ENCODE data around the gene C9orf153.
"Not testable (repeated sequence)": the region's sequence is repeated elsewhere in the genome, so short reads cannot be mapped to it uniquely, and the experiment has no call there.

C9orf153 gene

GRCh38 chr9:86298873-86299272 is 39.4 kb upstream of the C9orf153 start:
- peaks cover 4% of the 10 kb centered on the region for H3K4me1 Mint-ChIP-seq
- H3K4me3 Mint-ChIP-seq, result no peak overlapping the region
- no peaks in the 10 kb centered on the region for H3K9me3 Mint-ChIP-seq
- H3K27me3 Mint-ChIP-seq (ENCODE audit: low read depth), result no peaks in the 10 kb centered on the region
- TF ChIP-seq, protein P1, sequence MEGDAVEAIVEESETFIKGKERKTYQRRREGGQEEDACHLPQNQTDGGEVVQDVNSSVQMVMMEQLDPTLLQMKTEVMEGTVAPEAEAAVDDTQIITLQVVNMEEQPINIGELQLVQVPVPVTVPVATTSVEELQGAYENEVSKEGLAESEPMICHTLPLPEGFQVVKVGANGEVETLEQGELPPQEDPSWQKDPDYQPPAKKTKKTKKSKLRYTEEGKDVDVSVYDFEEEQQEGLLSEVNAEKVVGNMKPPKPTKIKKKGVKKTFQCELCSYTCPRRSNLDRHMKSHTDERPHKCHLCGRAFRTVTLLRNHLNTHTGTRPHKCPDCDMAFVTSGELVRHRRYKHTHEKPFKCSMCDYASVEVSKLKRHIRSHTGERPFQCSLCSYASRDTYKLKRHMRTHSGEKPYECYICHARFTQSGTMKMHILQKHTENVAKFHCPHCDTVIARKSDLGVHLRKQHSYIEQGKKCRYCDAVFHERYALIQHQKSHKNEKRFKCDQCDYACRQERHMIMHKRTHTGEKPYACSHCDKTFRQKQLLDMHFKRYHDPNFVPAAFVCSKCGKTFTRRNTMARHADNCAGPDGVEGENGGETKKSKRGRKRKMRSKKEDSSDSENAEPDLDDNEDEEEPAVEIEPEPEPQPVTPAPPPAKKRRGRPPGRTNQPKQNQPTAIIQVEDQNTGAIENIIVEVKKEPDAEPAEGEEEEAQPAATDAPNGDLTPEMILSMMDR (IDR thresholded peaks at IDR 0.05; ENCODE audit: unreplicated experiment in 3 of 3), result no peak
- peaks cover 62% of the 10 kb centered on the region for H3K36me3 Mint-ChIP-seq (ENCODE audit: low read depth)
- no peak overlapping the region for H3K27ac Mint-ChIP-seq

DNA sequence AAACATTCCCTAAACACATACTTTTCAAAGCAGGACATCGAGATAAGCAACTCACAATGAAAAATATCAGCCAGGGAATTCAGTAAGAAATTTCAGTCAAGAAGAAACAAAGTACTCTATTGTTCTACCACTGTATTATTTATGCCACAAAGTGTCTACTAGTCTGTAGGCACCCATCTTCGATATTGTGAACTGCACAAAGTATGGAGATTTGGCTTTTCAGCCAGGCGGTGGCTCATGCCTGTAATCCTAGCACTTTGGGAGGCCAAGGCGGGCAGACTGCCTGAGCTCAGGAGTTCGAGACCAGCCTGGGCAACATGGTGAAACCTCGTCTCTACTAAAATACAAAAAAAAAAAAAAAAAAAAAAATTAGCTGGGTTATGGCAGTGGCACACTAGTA is 30.9 kb upstream of the C9orf153 start:
- not testable (repeated sequence) for H3K27me3 Mint-ChIP-seq (ENCODE audit: low read depth); H3K9me3 Mint-ChIP-seq; H3K4me1 Mint-ChIP-seq; H3K4me3 Mint-ChIP-seq; H3K27ac Mint-ChIP-seq
- peaks cover 11% of the 10 kb centered on the region for H3K36me3 Mint-ChIP-seq (ENCODE audit: low read depth)

- H3K4me3 Mint-ChIP-seq, result no peak overlapping the region
- peaks cover 11% of the 10 kb centered on the region for H3K36me3 Mint-ChIP-seq (ENCODE audit: low read depth)
- TF ChIP-seq, protein P1 (IDR thresholded peaks at IDR 0.05; ENCODE audit: unreplicated experiment in 3 of 3), result no peak
- no peaks in the 10 kb centered on the region for H3K4me1 Mint-ChIP-seq
- H3K27ac Mint-ChIP-seq, result no peak overlapping the region
- H3K27me3 Mint-ChIP-seq (ENCODE audit: low read depth), result no peaks in the 10 kb centered on the region
- H3K9me3 Mint-ChIP-seq, result no peaks in the 10 kb centered on the region
Measured at GRCh38 chr9:86288499-86289198, 29.2 kb upstream of the C9orf153 start.

GRCh38 chr9:86287013-86287412 is 27.6 kb upstream of the C9orf153 start:
- Mint-ChIP-seq H3K27ac (no peak overlapping the region), H3K4me3 (no peak overlapping the region), H3K27me3 (ENCODE audit: low read depth) (peaks cover 3% of the 10 kb centered on the region), H3K36me3 (ENCODE audit: low read depth) (peaks cover 3% of the 10 kb centered on the region), H3K4me1 (no peaks in the 10 kb centered on the region), H3K9me3 (no peaks in the 10 kb centered on the region)
- TF ChIP-seq, protein P1 (IDR thresholded peaks at IDR 0.05; ENCODE audit: unreplicated experiment in 3 of 3), result peak; percentile 26 to 53 (median 33)

DNA sequence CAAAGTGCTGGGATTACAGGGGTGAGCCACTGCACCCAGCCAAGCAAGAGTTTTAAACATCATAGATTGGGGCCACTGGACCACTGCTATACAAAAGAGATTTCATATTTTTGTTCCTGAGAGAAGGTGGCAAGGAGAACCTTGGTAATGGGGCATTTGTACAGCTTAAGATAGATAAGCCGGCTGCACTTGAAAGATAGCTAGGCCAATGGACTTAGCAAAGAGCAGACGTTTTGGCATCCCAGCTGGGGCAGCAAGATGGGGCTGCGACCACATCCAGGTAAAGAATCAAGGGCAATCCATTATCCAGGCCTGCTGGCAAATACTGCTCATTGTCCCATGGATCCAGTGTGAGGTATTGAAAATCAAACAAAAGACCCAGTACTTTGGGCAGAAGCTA is 26.8 kb upstream of the C9orf153 start:
- TF ChIP-seq, protein P1 (IDR thresholded peaks at IDR 0.05; ENCODE audit: unreplicated experiment in 3 of 3), result no peak
- Mint-ChIP-seq H3K27me3 (ENCODE audit: low read depth) (peaks cover 3% of the 10 kb centered on the region), H3K4me1 (peaks cover 3% of the 10 kb centered on the region), H3K4me3 (no peak overlapping the region), H3K9me3 (no peaks in the 10 kb centered on the region), H3K27ac (peak overlapping the region in 1 of 3 experiments; percentile 24), H3K36me3 (ENCODE audit: low read depth) (peaks cover 3% of the 10 kb centered on the region)

DNA sequence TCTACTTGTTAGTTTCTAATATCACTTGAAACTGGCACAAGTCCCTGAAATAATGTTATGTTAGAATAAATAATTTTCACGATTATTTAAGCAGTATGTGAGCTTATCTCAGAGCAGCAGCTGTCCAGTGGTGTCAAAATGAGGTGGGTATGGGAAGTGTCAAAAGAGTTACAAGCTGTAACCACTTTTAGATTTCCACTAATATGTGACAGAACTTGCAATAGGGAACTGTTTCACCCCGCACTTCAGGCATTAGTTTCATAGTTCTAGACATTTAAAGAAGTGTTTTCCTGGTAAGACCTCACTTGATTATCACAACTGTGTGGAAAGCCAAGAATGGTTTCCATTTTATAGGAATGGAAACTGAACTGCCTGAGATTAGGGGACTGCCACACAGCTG is 25.8 kb upstream of the C9orf153 start:
- H3K4me3 Mint-ChIP-seq, result peak overlapping the region in 1 of 3 experiments; percentile 42
- H3K27me3 Mint-ChIP-seq (ENCODE audit: low read depth), result peaks cover 3% of the 10 kb centered on the region
- peaks cover 3% of the 10 kb centered on the region for H3K36me3 Mint-ChIP-seq (ENCODE audit: low read depth)
- TF ChIP-seq, protein P1 (IDR thresholded peaks at IDR 0.05; ENCODE audit: unreplicated experiment in 3 of 3), result no peak
- H3K27ac Mint-ChIP-seq, result no peak overlapping the region
- no peaks in the 10 kb centered on the region for H3K9me3 Mint-ChIP-seq
- H3K4me1 Mint-ChIP-seq, result peaks cover 9% of the 10 kb centered on the region
